Activated naive CD8-positive, alpha-beta T cell treated with anti-CD3 and anti-CD28 coated beads, Interleukin-2, amount 10 ng/mL, durations not matched to agents 7 days and 5 days (primary cell): ENCODE measurements around the gene ACTL7B. TPM values are rescaled to one million over a fixed set of nuclear protein-coding genes. Genes with fewer than 3 reads are reported as not detected.
"Not testable (repeated sequence)": the region's sequence is repeated elsewhere in the genome, so short reads cannot be mapped to it uniquely, and the experiment has no call there.

ENCODE experiments used
- ATAC-seq: fragments of 150-1000 bp; cut with Tn5 transposase; one replicate; pipeline ENCODE4 v1.10.0; 2021; ENCODE audit warnings: low read depth, moderate library complexity
- POLR2A ChIA-PET: fragments of 350-600 bp; sonication (Branson Sonifier 250); formaldehyde crosslinking; loops from one replicate; lab custom pipeline; 2021; ENCODE audit warnings: antibody characterized with exemption; lab: Charles Lee
- DNase-seq: peaks from one replicate; pipeline ENCODE4 v3.0.0; 2021
- H3K27ac Mint-ChIP-seq: one replicate; pipeline ENCODE4 v1.8.0; 2022; ENCODE audit warnings: mild to moderate bottlenecking, mixed read lengths
- H3K27me3 Mint-ChIP-seq: one replicate; pipeline ENCODE4 v1.8.0; 2022; ENCODE audit warnings: mild to moderate bottlenecking, moderate library complexity, mixed read lengths
- H3K36me3 Mint-ChIP-seq: one replicate; pipeline ENCODE4 v1.8.0; 2021; ENCODE audit warnings: mild to moderate bottlenecking, mixed read lengths
- H3K4me1 Mint-ChIP-seq: one replicate; pipeline ENCODE4 v1.8.0; 2021; ENCODE audit warnings: mixed read lengths
- H3K4me3 Mint-ChIP-seq: one replicate; pipeline ENCODE4 v1.8.0; 2022; ENCODE audit warnings: mild to moderate bottlenecking, moderate library complexity, mixed read lengths
- H3K9me3 Mint-ChIP-seq: one replicate; pipeline ENCODE4 v1.8.0; 2021; ENCODE audit warnings: mixed read lengths
- total RNA-seq, 2 experiments: library from RNA; stranded (reverse); gene quantifications; one replicate each; pipeline ENCODE4 v1.2.3, GENCODE V29; 2021

The ACTL7B gene, protein sequence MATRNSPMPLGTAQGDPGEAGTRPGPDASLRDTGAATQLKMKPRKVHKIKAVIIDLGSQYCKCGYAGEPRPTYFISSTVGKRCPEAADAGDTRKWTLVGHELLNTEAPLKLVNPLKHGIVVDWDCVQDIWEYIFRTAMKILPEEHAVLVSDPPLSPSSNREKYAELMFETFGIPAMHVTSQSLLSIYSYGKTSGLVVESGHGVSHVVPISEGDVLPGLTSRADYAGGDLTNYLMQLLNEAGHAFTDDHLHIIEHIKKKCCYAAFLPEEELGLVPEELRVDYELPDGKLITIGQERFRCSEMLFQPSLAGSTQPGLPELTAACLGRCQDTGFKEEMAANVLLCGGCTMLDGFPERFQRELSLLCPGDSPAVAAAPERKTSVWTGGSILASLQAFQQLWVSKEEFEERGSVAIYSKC
- total RNA-seq: not detected

DNA sequence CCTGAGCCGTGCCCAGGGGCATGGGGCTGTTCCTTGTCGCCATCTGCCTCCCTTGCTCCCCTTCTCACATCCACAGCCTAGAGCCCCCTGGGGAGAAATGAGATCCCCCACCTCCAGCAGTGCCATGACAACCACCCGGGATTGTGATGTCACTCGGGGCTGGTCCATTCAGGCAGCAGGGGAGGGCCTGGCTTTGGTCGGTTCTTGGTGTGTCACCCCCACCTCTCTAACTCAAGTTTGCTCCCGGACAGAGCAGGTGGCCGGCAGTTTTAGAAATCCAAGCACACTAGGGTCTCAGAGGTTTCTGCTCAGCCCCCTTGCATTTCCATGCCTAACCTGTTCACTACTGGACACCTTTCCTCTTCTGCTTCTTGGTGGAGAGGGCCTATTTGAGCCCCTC, at the start of gene ACTL7B:
Gene ACTL7B (minus strand): TSS at position 99 of the 400 bp plus-strand sequence. CDS start 56 bp downstream, at position 43.
- POLR2A ChIA-PET: no interaction called here
- H3K27ac Mint-ChIP-seq: no peak within 1 kb of the TSS
- no peaks in the 10 kb centered on the region for H3K36me3 Mint-ChIP-seq
- ATAC-seq: no peak
- DNase-seq: no peak
- H3K9me3 Mint-ChIP-seq: no peaks in the 10 kb centered on the region
- H3K4me3 Mint-ChIP-seq: no peak within 1 kb of the TSS
- H3K4me1 Mint-ChIP-seq: no peaks in the 10 kb centered on the region
- H3K27me3 Mint-ChIP-seq: peaks cover 2% of the 10 kb centered on the region

DNA sequence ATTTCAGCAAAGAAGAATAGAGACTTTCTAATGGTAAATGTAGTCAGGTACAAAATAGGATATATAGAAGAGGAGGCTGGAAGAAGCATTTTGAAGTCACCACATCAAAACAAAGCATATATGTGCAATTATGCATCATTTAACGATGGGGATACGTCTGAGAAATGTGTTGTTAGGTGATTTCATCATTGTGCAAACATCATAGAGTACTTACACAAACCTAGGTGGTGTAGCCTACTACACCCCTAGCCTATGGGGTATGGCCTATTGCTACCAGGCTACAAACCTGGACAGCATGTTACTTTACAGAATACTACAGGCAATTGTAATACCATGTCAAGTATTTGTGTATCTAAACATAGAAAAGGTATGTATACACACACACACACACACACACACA, 49.7 kb upstream of the ACTL7B start:
- Mint-ChIP-seq H3K4me1 (no peaks in the 10 kb centered on the region), H3K36me3 (peaks cover 22% of the 10 kb centered on the region), H3K27me3 (no peaks in the 10 kb centered on the region), H3K27ac (no peak overlapping the region), H3K9me3 (no peaks in the 10 kb centered on the region), H3K4me3 (no peak overlapping the region)
- DNase-seq (no peak), ATAC-seq (no peak)
- POLR2A ChIA-PET: no interaction called here

DNA sequence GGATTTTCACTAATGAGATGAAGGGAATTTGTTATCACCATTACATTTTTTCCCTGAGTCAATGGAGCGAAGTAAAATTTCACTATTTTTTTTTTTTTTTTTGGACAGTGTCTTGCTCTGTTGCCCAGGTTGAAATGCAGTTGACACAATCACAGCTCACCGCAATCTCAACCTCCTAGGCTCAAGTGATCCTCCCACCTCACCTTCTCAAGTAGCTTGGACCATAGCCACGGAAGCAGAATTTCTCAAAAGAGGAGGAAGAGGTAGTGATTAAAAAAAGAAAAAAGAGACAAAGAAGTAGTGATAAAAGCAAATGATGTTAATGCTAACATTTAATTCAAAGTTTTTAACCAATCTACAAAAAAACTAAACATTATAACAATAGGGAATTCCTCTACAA, 48.4 kb upstream of the ACTL7B start:
- Mint-ChIP-seq H3K27ac (no peak overlapping the region), H3K4me3 (no peak overlapping the region), H3K9me3 (no peaks in the 10 kb centered on the region), H3K36me3 (peaks cover 22% of the 10 kb centered on the region), H3K27me3 (no peaks in the 10 kb centered on the region), H3K4me1 (no peaks in the 10 kb centered on the region)
- no peak for DNase-seq
- POLR2A ChIA-PET: no interaction called here
- no peak for ATAC-seq

DNA sequence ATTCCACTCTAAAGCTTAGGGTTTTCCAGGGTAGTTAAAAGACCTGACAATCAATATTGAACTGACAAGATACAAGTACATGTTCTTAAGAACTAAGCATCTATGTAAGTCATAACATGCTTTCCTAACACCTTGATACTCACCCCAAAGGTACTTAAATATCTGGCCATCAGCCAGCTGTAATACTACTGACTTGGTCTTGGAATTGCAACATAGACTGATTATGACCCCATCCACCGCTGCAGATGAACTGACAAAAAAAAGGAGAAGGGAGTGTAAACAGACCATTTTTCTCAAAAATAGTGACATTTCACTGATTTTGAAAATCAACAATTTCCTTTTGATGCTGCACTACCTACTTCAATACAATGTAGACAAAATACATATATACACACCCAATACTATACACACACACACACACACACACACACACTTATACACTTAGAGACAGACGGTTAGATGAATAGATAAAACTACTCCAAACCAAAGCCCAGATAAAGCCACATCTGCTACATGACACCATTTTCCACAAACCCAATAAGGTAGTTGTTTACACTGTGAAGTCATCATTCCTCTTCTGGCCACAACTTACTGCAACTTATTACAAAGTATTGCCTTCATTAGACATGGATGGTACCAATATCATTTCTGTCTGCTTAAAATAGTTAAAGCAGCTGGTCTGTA, 47.8 kb upstream of the ACTL7B start:
- Mint-ChIP-seq H3K9me3 (no peaks in the 10 kb centered on the region), H3K27ac (no peak overlapping the region), H3K4me1 (no peaks in the 10 kb centered on the region), H3K27me3 (no peaks in the 10 kb centered on the region), H3K4me3 (no peak overlapping the region), H3K36me3 (peaks cover 22% of the 10 kb centered on the region)
- ATAC-seq: no peak
- no peak for DNase-seq
- POLR2A ChIA-PET: no interaction called here

DNA sequence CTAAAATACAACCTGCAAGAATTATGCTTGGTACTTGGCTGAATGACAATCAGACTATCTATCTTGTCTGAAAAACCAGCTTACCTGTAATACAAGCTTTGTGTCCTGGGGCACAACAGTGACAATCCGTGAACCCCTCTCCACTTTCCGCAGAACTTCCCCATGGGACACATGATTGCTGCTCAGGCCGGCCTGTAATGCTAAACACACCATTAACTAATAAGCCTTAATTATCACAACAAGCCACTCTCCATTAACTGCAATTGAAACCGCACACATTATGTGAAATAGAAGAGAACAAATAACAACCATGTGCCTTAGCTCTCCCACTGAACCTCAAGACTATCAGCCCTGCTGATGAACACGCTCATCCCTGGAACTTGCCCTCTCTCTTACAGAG, 44.4 kb upstream of the ACTL7B start:
- no peak overlapping the region for H3K4me3 Mint-ChIP-seq
- ATAC-seq (no peak), DNase-seq (no peak)
- peaks cover 24% of the 10 kb centered on the region for H3K36me3 Mint-ChIP-seq
- no peaks in the 10 kb centered on the region for H3K9me3 Mint-ChIP-seq
- no peaks in the 10 kb centered on the region for H3K4me1 Mint-ChIP-seq
- H3K27ac Mint-ChIP-seq: no peak overlapping the region
- POLR2A ChIA-PET: no interaction called here
- no peaks in the 10 kb centered on the region for H3K27me3 Mint-ChIP-seq

DNA sequence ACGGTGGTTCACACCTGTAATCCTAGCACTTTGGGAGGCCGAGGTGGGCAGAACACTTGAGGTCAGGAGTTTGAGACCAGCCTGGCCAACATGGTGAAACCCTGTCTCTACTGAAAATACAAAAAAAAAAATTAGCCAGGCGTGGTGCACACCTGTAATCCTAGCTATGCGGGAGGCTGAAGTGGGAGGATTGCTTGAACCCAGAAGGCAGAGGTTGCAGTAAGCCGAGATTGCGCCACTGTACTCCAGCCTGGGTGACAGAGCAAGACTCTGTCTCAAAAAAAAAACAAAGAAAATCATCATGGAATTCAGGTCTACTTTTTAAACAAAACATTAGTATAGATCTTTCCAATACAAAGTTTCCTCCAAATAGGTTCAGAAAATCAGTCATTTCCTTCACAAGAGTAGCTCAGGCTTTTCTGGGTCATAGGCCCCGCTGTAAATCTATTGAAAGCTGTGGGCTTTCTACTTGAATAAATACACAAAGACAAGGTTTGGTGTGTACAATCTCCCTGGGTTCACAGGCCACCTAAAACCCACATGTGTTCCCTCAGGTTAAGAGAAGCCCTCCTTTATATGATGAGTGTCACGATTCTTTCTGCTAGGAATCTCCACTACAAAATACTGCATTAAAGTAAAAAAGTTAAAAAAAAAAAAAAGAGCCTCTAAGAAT, 43.4 kb upstream of the ACTL7B start:
- H3K4me3 Mint-ChIP-seq, POLR2A ChIA-PET, H3K4me1 Mint-ChIP-seq, H3K27ac Mint-ChIP-seq, H3K9me3 Mint-ChIP-seq, DNase-seq, H3K27me3 Mint-ChIP-seq, ATAC-seq: not testable (repeated sequence)
- H3K36me3 Mint-ChIP-seq: peaks cover 24% of the 10 kb centered on the region

DNA sequence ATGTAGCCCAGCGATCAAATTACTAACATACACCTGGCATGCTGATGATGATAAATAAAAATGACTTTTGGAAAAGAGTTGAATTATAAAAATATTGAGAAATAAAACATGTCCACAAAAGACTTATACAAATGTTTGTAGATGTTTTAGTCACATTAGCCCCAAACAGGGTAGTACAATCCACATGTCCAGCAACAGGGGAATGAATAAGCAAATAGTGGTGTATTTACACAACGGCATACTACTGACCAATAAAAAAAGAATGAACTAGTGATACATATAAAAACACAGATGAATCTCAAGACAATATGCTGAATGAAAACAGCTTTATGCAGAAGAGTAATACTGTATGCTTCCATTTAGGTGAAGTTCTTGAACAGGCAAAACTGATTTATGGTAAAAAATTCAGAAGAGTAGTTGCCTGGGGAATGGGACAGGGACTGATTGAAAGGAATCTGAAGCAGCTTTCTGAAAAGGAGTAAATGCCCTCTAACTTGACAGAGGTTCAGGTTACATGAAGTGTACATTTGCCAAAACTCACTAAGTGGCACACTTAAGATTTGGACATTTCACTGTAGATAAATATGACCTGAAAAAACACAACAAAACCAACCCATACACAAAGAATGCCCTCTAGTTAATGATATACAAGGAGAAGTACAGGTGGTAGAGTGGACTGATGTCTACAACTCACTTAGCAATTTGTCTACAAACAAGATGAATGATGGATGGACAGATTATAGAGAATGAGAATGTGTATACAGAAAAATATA, 41.7 kb upstream of the ACTL7B start:
- POLR2A ChIA-PET: no interaction called here
- H3K4me3 Mint-ChIP-seq: no peak overlapping the region
- DNase-seq (no peak), ATAC-seq (no peak)
- no peaks in the 10 kb centered on the region for H3K4me1 Mint-ChIP-seq
- no peak overlapping the region for H3K27ac Mint-ChIP-seq
- H3K36me3 Mint-ChIP-seq: peaks cover 20% of the 10 kb centered on the region
- H3K9me3 Mint-ChIP-seq: no peaks in the 10 kb centered on the region
- H3K27me3 Mint-ChIP-seq: no peaks in the 10 kb centered on the region

DNA sequence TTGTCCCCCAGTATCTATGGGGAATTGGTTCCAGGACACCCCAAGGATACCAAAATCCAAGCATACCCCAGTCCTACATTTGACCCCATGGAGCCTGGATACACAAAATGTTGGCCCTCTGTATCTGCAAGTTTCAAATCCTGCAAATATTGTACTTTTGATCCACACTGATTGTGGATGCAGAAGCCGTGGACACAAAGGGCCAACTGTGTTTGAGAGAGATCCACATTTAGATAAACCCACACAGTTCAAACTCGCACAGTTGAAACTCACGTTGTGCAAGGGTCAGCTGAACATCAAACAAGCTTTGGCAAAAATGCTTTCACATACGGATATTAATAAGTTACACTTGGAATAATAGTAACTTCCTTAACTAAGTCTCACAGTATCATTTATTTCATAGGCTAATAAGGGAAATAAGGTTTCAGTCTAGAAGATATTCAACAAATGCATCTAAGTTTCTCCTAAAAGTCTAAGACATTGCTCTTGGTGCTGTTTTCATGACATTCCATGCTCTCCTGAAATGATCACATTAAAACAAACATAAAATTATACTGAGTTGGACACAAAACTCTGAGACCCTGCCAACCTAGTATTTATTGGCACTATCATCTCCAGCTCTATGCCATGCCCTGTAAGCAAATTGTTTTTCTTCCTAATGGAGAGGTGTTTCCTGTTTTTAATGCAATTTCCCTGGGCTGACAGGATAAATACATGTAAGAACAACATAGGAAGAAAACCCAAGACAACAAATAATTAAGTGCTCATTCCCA, 38.6 kb upstream of the ACTL7B start:
- Mint-ChIP-seq H3K27ac (no peak overlapping the region), H3K9me3 (no peaks in the 10 kb centered on the region), H3K27me3 (no peaks in the 10 kb centered on the region), H3K36me3 (peaks cover 28% of the 10 kb centered on the region), H3K4me3 (no peak overlapping the region), H3K4me1 (no peaks in the 10 kb centered on the region)
- ATAC-seq (no peak), DNase-seq (no peak)
- POLR2A ChIA-PET: no interaction called here

DNA sequence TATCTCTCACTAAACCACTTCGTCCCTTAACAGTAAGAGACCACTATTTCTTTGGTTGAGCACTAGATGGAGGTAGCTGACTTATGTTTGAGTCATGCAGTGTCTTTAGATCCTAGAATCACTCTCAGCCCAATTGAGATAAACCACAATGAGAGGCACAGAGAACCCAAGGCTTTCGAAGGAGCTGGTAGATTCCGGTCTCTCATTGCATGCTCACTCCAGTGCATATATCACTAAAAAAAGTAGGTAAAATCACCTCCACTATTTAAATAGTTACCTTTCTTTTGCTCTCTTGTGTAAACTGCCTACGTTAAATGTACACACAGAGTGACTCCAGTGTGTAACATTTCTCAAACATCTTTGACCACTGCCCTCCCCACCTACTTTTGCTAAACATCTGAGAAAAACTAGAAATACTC, 33.9 kb upstream of the ACTL7B start:
- H3K36me3 Mint-ChIP-seq: peaks cover 31% of the 10 kb centered on the region
- no peak for ATAC-seq
- H3K4me3 Mint-ChIP-seq: no peak overlapping the region
- no peaks in the 10 kb centered on the region for H3K27me3 Mint-ChIP-seq
- no peak for DNase-seq
- peaks cover 7% of the 10 kb centered on the region for H3K4me1 Mint-ChIP-seq
- POLR2A ChIA-PET: no interaction called here
- peaks cover 2% of the 10 kb centered on the region for H3K9me3 Mint-ChIP-seq
- no peak overlapping the region for H3K27ac Mint-ChIP-seq

DNA sequence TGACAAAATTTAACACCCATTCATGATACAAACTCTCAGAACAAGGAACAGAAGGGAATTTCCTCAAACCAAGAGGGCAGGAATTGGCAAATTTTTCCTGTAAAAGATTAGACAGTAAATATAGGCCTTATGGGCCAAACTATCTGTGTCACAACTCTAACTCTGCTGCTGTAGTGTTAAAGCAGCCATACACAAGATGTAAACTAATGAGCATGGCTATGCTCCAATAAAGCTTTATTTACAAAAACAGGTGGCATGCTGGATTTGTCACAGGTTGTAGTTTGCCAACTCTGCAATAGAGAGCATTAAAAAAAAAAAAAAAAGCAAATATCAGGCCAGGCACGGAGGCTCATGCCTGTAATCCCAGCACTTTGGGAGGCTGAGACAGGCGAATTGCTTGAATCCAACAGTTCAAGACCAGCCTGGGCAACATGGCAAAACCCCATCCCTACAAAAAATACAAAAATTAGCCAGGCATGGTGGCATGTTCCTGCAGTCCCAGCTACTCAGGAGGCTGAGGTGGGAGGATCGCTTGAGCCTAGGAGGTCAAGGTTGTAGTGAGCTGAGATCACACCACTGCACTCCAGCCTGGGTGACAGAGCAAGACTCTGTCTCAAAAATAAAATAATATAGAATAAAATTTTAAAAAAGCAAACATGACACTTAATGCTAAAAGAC, 30.9 kb upstream of the ACTL7B start:
- not testable (repeated sequence) for H3K27ac Mint-ChIP-seq, H3K4me3 Mint-ChIP-seq, H3K4me1 Mint-ChIP-seq

DNA sequence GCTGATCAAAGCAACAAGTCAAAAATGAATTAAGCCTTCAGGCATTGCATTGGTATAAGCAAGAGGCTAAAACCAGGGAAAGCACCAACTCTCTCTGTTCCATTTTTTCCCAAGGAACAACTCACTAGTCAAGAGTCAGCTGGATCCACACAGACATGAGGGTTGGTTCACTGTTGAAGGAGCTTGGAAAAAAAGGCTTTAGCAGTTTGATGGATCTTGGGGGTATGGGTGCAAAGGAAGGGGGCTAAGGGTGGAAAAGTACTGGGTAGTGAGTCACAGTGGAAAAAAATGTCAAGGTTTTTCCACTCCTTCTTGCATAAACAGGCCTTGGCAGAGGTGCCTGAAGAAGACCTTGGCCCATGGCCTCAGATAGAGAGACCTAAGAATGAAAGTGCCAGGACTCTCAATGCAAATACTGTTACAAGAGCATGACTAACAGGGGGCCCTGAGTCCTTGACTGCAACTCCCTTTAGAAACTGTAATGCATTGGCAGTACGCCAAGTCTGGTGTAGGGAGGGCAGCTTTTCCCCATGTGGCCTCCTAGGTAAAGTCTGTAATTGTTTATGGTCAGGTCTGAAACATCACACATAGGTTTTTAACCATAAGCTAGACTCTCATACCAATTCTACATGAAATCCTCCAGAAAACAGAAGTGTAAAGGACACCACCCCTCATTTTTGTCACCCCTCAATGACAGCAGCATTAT, 30.0 kb upstream of the ACTL7B start:
- POLR2A ChIA-PET: no interaction called here
- DNase-seq (no peak), ATAC-seq (peak; percentile 22)
- H3K27ac Mint-ChIP-seq: no peak overlapping the region
- H3K4me3 Mint-ChIP-seq: no peak overlapping the region
- peaks cover 2% of the 10 kb centered on the region for H3K9me3 Mint-ChIP-seq
- H3K36me3 Mint-ChIP-seq: peaks cover 26% of the 10 kb centered on the region
- peaks cover 7% of the 10 kb centered on the region for H3K4me1 Mint-ChIP-seq
- H3K27me3 Mint-ChIP-seq: no peaks in the 10 kb centered on the region

More for the DNA sequence above, 30.9 kb upstream of the ACTL7B start:
- H3K27me3 Mint-ChIP-seq, DNase-seq, ATAC-seq, POLR2A ChIA-PET, H3K9me3 Mint-ChIP-seq: not testable (repeated sequence)
- peaks cover 28% of the 10 kb centered on the region for H3K36me3 Mint-ChIP-seq

DNA sequence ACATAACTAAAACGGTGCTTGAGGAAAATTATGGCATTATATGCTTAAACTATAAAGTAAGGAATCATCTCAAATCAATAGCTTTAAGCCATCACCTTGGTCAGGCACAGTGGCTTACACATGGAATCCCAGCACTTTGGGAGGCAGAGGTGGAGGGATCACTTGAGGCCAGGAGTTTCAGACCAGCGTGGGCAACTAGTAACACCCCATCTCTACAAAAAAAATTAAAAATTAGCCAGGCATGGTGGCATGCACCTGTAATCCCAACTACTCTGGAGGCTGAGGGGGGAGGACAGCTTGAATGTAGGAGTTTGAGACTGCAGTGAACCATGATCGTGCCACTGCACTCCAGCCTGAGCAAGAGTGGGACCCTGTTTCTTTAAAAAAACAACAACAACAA, 28.9 kb upstream of the ACTL7B start:
- POLR2A ChIA-PET: no interaction called here
- H3K4me1 Mint-ChIP-seq: peaks cover 7% of the 10 kb centered on the region
- H3K36me3 Mint-ChIP-seq: peaks cover 25% of the 10 kb centered on the region

More for the DNA sequence above, 28.9 kb upstream of the ACTL7B start:
- H3K27ac Mint-ChIP-seq: no peak overlapping the region
- peaks cover 2% of the 10 kb centered on the region for H3K9me3 Mint-ChIP-seq
- ATAC-seq (no peak), DNase-seq (no peak)
- H3K4me3 Mint-ChIP-seq: no peak overlapping the region
- H3K27me3 Mint-ChIP-seq: no peaks in the 10 kb centered on the region
